AG08396 (cell line): ENCODE data around the gene ZNF524.
A peak's percentile ranks its signal among the peaks of the same experiment; 100 is the strongest.

ENCODE experiments used
- DNase-seq: peaks from one replicate; pipeline ENCODE4 v3.0.0; 2012; ENCODE audit warnings: low spot score, mixed read lengths

Gene ZNF524

DNA sequence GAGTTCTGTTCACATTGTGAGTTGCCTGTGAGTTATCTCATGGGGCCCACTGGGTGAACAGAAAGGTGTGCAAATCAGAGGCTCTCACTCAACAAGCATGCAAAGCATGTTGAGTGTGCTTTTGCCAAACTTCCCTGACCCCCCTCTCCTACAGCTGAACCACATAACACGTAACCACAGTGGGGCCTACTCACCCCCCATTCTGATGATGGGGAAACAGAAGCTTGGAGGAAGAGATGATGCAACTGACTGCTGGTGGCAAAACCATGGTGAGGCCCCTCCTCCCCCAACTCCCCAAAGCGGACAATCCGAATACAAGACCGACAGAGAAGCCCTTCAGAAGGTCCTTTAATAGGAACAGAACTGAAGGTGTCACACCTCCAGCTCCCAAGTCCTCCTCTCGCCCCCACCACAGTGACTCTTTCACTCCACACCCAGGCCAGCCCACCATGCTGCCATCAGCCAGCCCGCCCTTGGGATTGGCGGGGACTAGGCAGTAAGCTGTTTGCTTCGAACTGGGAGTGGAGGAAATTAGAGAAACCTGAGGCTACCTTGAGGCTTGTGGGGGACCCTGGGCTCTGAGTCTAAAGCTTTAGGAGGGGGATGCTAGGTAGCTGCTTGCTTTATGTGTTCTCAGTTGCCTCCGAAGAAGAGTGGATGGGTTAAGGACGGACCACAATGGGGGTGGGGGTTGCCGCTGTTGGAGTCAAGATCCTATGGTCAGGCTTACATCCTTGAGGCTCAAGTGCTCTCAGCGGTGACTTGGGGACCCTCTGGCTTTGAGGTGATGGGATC lies 20.5 kb downstream of the ZNF524 start:
- no peak for DNase-seq

DNA sequence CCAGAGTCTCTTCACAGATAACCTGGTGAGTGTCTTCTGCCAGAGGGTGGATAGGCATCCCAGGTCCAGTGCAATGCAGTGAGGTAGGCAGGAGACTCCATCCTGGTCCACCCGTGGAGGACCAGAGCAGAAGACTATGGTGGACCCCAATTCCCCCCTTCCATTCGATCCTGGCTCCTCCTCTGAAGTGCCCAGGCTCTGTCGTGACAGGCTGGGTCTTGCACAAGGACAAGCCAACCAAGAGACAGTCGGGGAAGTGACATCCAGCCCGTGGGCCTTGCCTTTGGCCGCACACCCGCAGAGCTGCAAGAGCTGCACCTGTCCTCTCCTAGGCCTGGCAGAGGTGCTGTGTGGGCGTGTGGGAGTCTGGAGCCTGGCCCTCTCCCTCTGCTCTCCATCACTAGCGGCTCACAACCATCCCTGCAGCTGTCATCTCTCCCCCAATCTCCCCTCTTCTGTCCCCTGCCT lies 21.2 kb downstream of the ZNF524 start:
- DNase-seq, result no peak

DNA sequence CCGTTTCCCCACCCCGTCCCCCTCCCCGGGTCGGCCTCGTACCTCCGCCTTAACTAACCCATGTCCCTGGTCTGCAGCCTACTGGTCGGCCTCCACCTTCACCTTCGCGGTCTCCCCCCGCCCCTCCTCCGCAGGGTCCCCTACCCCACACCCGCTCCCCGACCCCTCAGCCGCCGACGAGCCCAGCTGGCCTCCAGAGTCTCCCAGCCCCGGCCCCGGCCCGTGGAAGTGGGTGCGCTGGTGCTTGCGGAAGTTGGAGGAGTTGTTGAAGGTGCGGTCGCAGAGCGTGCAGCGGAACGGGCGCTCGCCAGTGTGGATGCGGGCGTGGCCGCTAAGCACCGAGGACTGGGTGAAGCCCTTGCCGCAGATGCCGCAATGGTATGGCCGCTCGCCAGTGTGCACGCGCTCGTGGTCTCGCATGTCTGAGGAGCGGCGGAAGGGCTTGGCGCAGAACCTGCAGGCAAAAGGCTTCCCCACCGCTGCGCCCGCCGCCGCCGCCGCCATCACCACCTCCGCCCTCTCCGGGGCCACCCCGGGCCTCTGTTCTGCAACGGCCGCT lies 21.7 kb downstream of the ZNF524 start:
- DNase-seq, result no peak

DNA sequence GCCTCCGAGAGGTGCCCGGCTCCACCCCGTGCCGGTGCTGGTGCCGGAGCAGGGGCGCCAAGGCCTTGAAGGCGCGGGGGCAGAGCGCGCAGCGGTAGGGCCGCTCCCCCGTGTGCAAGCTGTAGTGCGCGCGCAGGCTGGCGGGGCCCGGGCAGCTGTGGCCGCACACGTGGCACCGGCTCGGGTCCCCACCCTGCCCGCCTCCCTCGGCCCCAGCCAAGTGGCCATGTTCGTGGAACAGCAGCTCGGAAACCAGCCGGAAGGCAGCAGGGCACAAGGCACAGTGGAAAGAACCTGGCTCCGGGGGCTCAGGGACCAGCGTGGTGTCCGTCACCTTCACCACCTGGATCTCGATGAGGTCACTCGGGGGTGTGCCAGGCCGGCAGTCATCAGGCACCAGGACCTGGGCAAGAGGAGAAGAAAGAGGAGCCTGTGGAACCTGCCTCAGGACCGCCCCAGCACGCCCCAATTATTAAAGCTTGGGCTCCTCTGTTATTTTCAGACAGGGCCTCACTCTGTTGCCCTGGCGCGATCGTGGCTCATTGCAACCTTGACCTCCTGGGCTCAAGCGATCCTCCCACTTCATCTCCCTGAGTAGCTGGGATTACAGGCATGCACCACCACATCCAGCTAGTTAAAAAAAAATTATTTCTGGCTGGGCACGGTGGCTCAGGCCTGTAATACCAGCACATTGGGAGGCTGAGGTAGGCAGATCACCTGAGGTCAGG lies 22.3 kb downstream of the ZNF524 start:
- no peak for DNase-seq

DNA sequence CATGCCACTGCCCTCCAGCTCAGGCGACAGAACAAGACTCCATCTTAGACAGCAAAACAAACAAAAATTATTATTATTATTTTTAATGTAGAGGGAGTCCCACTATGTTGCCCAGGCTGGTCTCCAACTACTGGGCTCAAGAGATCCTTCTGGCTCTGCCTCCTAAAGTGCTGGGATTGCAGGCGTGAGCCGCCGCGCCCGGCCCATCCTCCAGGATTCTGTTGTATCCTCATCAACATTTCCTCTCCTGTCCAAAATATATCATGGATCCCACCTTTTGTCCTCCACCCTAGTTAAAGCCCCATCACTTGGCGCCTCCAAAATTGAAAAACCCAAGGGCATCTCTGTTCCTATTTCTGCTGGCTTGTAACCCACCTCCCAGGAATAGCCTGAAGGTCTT lies 23.0 kb downstream of the ZNF524 start:
- no peak for DNase-seq

DNA sequence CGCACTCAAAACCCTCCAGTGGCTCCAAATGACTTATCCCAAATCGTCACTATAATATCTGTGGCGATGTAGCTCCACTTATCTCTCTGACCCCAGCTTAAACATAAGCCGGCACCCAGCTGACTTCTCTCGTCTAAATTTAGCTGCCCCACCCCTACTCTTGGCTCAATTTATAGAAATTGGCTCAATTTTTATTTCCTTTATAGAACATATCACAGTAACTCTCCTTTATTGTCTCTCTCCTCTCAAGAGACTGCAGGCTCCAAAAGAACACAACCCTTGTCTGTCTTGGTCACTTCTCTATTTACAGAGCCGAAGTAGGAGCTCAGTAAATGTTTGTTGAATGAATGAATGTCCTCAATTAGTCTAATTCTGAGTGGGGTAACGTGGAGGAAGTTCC lies 23.5 kb downstream of the ZNF524 start:
- no peak for DNase-seq

DNA sequence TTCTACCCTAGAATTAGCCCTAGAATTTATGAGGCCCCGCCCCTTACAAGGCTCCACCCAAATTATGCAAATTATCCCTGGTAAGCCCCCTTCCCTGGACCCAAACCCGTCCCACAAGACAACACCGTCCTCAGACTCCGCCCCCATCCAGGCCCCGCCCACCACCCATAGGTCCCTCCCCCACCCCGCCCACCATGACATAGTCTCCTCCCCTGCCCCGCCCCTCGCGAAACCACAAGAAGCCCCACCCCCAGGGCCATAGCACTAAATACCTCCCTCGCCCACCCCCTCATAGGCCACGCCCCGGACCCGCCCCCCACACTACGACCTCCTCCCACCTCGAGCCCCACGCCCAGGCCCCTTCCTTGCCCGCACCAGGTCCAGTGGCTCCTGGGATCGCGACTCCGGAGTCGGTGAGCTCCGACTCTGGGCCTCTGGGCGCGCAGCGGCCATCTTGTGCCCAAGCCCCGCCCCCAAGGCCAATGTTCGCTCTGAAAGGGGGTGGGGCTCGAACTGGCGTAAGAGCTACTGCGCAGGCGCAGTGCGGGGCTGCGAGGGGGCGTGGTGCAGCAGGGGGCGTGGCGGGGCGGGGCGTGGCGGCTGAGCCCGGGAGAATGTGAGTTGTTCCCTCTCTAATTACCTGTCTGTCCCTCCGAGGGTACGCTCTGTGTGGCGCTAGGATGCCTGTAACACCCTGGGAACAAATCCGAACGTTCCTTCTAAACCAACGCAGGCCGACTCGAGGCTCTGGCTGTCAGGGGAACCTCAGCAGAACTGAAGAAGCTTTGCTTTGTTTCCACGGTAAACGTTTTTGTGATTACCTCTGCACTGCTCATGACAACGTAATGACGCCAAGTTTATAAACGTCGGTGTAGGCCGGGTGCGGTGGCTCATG lies 24.3 kb downstream of the ZNF524 start, which contains the start of gene ZNF784:
TSS of gene ZNF784 (minus strand) at position 458 of the 895 bp plus-strand sequence. CDS start at position 453, 5 bp downstream.
- peak; percentile 97 for DNase-seq

DNA sequence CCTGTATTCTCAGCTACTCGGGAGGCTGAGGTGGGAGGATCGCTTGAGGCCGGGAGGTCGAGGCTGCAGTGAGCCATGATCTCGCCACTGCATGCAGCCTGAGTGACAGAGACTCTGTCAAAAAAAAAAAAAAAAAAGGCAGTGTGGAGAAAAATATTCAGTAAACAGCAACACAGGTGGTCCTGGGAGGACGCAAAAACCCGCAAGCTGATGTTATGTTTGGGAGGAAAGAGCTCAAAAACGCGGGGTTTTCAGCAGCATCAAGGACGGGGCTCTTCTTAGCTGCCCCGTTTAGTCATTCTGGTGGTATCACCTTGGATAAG lies 24.9 kb downstream of the ZNF524 start:
- no peak for DNase-seq

DNA sequence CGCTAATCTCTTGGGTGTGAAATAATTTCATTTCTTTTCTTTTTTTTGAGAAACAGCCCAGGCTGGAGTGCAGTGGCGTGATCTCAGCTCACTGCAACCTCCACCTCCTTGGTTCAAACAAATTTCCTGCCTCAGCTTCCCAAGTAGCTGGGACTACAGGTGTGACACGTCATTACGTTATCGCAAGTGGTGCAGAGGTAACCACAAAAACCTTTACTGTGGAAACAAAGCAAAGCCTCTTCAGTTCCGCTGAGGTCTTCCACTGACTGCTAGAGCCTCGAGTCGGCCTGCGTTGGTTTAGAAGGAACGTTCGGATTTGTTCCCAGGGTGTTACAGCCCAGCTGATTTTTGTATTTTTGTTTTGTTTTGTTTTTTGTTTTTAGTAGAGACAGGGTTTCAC lies 26.3 kb downstream of the ZNF524 start:
- DNase-seq, result no peak

DNA sequence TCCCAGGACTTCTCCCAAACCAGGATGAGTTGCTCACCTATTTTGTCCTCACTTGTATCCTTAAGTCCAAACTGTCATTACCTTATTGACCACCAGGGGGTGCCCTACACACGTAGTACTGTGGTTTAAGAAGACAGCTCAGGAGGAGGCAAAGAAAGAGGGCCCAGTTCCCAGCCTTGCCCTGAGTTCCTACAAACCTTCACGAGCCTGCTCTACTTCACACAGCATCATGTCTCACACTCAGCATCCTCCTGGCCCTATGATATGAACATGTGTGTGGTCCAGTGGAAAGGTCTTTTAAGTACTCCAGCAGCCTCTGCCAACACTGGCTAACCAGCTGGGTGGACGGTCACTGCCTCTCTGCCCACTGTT lies 32.4 kb downstream of the ZNF524 start:
- DNase-seq, result peak; percentile 72

DNA sequence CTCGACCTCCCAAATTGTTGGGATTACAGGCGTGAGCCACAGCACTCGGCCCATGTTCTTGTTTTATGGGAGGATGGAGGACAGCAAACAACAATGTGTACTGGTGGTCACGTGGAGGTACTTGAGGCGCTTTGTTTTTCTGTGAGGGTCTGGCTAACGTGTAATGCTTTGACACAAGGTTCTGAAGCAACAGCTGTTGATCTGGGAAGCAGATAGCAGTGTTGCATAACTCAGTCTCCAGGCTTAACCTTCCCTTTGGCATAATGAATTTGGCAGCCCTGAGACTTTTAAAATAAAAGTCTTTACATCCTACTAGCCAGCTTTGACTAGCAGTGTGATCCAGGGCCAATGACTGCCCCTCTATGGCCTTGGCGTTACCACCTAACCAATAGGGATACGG lies 33.8 kb downstream of the ZNF524 start:
- no peak for DNase-seq

DNA sequence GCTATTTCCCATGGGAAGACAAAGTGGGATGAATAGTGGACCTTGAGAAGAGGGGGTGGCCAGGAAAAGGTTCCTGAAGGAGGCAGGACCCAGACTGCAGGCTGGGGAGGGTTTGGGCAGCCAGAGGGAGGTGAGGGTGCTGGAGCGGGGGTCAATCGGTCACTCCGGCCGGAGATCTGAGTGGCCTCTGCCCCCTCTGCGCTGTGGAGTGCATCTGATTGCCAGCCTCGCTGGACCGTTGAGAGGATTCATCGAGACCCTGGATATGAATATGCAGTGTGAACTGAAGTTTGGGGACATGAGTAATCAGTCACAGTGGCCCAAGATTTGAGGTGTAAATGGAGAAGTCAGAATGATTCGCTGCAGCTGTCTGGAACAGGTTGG lies 35.2 kb downstream of the ZNF524 start:
- no peak for DNase-seq

DNA sequence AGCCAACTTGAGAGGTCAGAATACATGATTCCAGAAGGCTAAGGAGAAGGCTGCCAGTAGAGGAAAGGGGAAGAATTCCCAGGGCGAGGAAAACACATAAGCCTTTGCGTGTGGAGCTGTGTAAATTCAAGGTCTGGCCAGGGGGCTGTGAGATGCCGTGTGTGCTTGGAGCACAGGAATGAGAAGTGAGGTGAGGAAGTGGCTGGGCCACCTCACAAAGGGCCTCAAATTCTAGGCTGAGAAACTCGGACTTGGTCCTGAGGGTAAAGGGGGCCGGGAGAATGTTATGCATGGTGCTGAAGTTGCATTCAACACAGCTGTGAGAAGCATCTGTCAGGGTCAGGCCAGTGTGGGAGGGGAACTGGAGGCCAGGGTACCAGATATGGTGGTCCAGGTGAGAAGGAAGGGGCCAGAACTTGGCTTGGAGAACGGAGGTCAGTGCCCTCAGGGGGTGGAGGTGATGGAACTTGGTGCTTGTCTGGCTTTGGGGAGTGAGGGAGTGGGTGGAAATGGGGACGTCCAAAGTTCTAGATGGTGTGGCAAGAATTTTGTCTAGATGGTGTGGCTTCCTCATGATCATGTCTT lies 35.9 kb downstream of the ZNF524 start:
- DNase-seq, result no peak

DNA sequence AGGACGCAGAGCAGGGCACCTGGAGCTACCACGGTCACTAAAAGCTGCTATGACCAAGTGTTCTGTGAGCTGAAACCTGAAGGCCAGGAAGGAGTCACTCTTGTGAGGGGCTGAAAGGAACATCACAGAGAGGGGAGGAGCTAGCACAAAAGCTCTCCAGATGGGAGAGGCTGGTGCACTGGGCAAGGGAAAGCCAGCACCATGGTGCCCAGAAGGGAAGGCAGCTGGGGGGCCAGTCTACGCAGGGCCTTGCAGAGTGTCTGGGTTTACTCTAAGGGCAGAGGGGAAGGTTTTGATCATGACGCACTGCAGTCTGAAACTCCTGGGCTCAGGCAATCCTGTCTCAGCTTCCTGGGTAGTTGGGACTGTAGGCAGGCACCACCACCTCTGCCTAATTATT lies 36.6 kb downstream of the ZNF524 start:
- no peak for DNase-seq

DNA sequence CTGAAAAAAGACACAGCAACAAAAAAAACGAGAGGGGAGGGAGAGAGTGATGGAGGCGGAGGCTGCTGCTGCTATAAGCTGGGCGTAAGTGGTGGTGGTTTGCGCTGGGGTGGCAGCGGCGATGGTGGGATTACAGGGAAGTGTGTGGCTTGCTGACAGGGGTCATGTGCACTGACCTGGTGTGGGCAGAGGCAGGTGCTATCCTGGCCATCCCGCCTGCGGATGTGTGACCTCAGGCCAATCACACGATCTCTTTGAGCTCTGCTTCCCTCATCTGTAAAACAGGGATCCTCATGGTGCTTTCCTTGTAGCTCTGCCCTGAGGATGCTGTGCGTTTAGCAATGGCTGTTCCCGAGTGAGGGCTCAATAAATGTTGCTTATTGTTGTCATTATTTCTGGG lies 37.4 kb downstream of the ZNF524 start:
- DNase-seq, result no peak

DNA sequence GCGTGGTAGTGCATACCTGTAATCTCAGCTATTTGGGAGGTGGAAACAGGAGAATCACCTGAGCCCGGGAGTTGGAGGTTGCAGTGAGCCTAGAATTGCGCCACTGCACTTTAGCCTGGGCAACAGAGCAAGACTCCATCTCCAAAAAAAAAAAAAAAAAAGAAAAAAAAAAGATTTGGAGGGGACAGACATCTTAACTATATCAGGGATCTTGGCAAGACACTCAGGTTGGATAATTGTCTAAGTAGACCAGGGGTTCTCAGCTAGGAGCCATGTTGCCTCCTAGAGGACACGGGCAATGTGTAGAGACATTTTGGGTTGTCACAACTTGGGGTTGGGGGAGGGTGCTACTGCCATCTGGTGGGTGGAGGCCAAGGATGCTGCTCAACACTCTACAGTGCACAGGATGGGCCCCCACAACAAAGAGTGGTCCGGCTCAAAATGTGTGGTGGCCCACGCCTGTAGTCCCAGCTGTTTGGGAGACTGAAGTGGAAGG lies 38.8 kb downstream of the ZNF524 start:
- DNase-seq, result no peak

DNA sequence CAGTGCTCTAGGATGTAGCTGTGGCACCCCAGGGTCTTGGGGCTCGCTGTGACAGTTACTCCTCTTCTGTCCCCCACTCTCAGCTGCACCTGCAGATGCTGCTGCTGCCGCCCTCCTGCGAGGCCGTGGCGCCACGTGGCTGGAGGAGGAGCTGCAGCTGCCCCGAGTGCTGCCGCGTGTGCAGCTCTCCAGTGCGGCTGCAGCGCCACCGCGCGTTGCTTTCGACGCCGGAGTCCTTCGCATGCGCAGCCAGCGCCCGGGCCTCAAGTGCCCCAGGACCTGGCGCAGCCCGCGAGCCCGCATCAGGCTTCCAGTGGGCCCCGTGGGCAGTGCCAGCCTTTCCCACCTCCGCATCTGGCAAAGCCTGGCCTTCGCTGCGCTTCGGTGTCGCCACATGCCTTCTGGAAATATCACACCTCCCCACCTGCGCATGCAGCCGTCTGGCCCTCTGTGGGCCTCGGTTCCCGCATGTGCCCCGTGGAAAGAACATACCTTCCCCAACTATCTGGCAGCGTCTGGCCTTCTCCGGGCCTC lies 40.0 kb downstream of the ZNF524 start:
- peak; percentile 73 for DNase-seq

DNA sequence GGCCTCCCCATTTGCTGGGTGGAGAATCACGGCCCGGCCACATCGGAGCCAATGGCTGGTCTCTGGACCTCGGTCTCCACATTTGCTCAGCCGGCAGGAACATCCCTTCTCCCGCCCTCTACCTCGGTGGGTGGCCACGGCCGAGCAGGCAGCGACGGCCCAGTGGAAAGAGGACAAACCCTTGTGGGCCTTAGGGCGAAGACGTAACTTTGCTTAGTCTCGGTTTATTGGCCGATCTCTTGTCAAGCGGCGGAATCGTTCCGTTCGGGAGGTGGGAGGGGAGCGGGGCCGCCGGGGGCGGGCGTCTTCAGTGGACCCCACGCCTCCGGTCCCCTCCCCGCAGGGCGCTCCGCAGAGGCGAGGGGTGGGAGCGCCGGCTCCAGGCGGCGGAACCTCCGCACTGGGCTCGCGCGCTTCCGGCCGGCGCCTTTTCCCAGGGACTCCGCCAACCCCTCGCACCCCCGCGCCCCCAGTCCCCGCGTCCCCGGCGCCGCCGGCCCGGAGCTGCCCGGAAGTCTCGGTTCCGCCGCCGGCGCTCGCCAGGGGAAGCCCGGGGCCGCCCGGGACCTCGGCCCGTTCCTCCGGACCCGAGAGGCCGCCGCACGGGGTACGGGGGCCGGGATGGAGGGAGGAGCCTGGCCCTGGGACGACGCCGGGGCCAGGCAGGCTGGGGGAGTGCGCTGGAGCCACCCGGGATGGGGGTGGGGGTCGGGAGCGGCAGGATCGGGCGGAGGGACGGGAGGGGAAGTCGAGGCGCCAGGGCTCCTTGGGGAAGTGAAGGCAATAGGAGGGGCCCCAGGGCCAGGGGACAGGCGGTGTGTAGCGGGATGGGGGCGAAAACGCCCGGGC lies 40.7 kb downstream of the ZNF524 start, which contains the start of gene ZNF580:
TSS of gene ZNF580 (plus strand) at position 426 of the 849 bp plus-strand sequence. CDS start 1,507 bp downstream, outside the sequence.
- DNase-seq, result peak; percentile 86

DNA sequence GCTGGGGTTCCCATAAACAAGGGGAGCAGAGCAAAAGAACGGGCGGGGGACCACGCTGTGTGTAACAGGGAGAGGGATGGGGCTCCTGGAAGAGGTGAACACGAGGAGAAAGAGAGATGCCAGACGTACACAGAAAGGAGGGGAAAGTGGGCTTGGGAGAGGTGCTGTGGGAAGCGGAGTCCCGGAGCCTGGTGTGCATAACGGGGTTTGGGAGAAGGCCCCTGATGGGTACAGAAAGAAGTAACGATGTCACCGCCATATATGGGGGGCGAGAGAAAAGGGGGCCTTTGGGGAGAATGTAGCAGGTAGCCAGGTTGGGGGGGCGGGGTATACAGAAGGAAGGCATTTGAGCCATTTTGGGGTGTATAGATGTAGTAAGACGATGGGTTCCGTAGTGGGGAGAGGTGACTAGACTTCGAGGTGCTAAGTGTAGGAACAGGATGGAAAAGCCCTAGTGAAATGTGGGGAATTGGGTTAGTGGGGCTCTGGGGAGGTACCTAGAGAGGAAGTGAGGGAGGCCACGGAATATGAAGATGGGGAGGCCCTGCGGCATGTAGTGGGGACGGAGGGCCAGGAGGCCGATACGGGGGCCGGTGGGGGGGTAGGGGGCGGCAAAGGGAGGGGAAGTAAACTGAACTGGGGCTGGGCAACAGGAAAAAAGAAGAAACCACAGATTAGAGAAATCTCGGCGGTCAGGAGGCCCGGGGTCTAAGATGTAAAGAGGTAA lies 41.5 kb downstream of the ZNF524 start:
- DNase-seq, result no peak
